Ovary (tissue), 9 donors: Measurements from ENCODE around the gene ATAD5. TPM values are rescaled to one million over a fixed set of nuclear protein-coding genes. Genes with fewer than 3 reads are reported as not detected.

ENCODE experiments used
- DNase-seq, 5 donors: peaks; one replicate each; pipeline ENCODE4 v3.0.0-alpha.2; 2019 to 2020
- H3K27ac ChIP-seq, 2 donors: fragments of 200-600 bp; one replicate each; pipeline versions ENCODE4 v1.5.1 to v1.8.0; 2019 to 2022
- H3K27me3 ChIP-seq: fragments of 200-600 bp; one replicate; pipeline ENCODE4 v1.8.0; 2022
- H3K36me3 ChIP-seq: fragments of 200-600 bp; sonication (generic); one replicate; pipeline ENCODE4 v1.5.1; 2019
- H3K4me1 ChIP-seq: one replicate; pipeline ENCODE4 v1.8.1; 2013; ENCODE audit warnings: mild to moderate bottlenecking, moderate library complexity; ENCODE audit not compliant: insufficient read depth
- H3K4me3 ChIP-seq: fragments of 200-600 bp; sonication (generic); one replicate; pipeline ENCODE4 v1.5.1; 2017
- H3K9me3 ChIP-seq, 2 donors: fragments of 200-600 bp in 1 of 2; sonication (generic) in 1 of 2; one replicate each; pipeline versions ENCODE4 v1.5.1 to v1.8.1; 2013 to 2019; ENCODE audit warnings: mild to moderate bottlenecking in 1 of 2, moderate library complexity in 1 of 2
- EP300 ChIP-seq: sonication (generic); formaldehyde crosslinking; IDR thresholded peaks from one replicate; pipeline ENCODE4 v1.6.1; 2017; ENCODE audit warnings: antibody characterized with exemption
- POLR2A ChIP-seq: fragments of 450-650 bp; IDR thresholded peaks from one replicate; pipeline ENCODE4 v1.6.1; 2017; ENCODE audit warnings: antibody characterized with exemption, mild to moderate bottlenecking, moderate library complexity
- WGBS, 3 donors: extraction: QIAGEN DNeasy Blood & Tissue Kit in 1 of 3; methylation state at CpG; one replicate each; pipeline versions ENCODE4 v1.1.5 to v1.1.7; 2013 to 2017; 5-methylcytosine and 5-hydroxymethylcytosine counted together
- intact Hi-C, 4 donors: fragments of 100-400 bp; cut with DNase I; formaldehyde crosslinking; loops; one replicate each; pipeline versions ENCODE4 v1.11.0 to v1.15.1; 2022 to 2023
- polyA plus RNA-seq, 2 donors: library from polyadenylated mRNA; stranded (reverse); fragments of 200-250 nt in 1 of 2; fragments of 350-450 nt in 1 of 2; fragmentation: Illumina TruSeq in 1 of 2; extraction: RNeasy Lipid Tissue Mini Kit (QIAGEN cat#74804) in 1 of 2; gene quantifications; one replicate each; pipeline ENCODE4 v1.2.3, GENCODE V29; 2013 to 2014
- small RNA-seq: library from RNA; depleted of rRNA; stranded (forward); fragments of <200 nt; gene quantifications from one replicate; pipeline ENCODE3, GENCODE V24; 2016
- total RNA-seq, 7 donors: library from RNA; depleted of rRNA in 2 of 7; stranded (reverse); fragments of >200 nt in 2 of 7; fragmentation: NEBNext Ultra II Directional in 3 of 7; extraction: Animal tissue kit (Norgen Biotek cat#: 25700) in 3 of 7; gene quantifications; one replicate each; pipeline versions ENCODE4 v1.1.0 to v1.2.4, GENCODE V29; 2016 to 2023
- TF ChIP-seq, protein P1 (sequence below), 3 donors: fragments of 450-650 bp in 2 of 3; fragments of 200-600 bp in 1 of 3; IDR thresholded peaks; one replicate each; pipeline versions ENCODE4 v1.5.1 to v1.8.0; 2016 to 2022; ENCODE audit warnings: antibody characterized with exemption in 3 of 3, mild to moderate bottlenecking in 1 of 3
- donor health status: DM: no; HTN: no; CAD: no; lungs with moderate emphysema.
- donor health status: DM: no; HTN: no; CAD: no.
- donor health status: Bipolar disorder and iron deficiency.
- donor health status: DM: yes; HTN: yes; CAD: no.
- donor health status: DM: no; HTN: no; CAD: no.
- donor health status: DM: yes; HTN: yes; CAD: no.

The ATAD5 gene
- total and polyA plus RNA-seq, 9 donors: 0.62 to 2.5 (median 1.5) TPM

DNA sequence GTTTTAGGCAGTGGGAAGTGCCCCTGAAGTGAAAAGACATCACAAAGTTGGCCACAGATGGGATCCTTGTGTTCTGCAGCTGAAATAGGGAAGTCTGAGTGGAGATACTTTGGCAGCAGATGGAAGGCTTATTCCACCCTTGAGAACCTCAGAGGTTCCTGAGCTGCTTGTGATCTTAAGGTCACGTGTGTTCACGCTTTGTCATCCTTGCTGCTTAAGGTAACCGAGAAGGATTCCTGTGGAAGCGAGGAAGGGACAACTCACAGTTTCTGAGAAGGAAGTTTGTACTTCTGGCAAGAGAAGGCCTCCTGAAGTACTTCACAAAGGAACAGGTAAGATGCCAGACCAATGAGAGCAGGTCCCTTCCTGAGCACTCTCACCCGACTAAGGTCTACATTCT lies 102.2 kb downstream of the ATAD5 start:
- no peak overlapping the region for H3K27ac ChIP-seq
- no peaks in the 10 kb centered on the region for H3K36me3 ChIP-seq
- no peak for DNase-seq
- TF ChIP-seq POLR2A (no peak), EP300 (no peak)
- TF ChIP-seq, protein P1, sequence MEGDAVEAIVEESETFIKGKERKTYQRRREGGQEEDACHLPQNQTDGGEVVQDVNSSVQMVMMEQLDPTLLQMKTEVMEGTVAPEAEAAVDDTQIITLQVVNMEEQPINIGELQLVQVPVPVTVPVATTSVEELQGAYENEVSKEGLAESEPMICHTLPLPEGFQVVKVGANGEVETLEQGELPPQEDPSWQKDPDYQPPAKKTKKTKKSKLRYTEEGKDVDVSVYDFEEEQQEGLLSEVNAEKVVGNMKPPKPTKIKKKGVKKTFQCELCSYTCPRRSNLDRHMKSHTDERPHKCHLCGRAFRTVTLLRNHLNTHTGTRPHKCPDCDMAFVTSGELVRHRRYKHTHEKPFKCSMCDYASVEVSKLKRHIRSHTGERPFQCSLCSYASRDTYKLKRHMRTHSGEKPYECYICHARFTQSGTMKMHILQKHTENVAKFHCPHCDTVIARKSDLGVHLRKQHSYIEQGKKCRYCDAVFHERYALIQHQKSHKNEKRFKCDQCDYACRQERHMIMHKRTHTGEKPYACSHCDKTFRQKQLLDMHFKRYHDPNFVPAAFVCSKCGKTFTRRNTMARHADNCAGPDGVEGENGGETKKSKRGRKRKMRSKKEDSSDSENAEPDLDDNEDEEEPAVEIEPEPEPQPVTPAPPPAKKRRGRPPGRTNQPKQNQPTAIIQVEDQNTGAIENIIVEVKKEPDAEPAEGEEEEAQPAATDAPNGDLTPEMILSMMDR (IDR thresholded peaks at IDR 0.05): no peak
- no peaks in the 10 kb centered on the region for H3K27me3 ChIP-seq
- H3K9me3 ChIP-seq: no peaks in the 10 kb centered on the region
- intact Hi-C loops: no loop called here
- H3K4me3 ChIP-seq: no peak overlapping the region
- WGBS, 3 donors: 73 to 80% (median 78%) methylated on average over 5 of the region's 5 CpGs
- no peaks in the 10 kb centered on the region for H3K4me1 ChIP-seq

DNA sequence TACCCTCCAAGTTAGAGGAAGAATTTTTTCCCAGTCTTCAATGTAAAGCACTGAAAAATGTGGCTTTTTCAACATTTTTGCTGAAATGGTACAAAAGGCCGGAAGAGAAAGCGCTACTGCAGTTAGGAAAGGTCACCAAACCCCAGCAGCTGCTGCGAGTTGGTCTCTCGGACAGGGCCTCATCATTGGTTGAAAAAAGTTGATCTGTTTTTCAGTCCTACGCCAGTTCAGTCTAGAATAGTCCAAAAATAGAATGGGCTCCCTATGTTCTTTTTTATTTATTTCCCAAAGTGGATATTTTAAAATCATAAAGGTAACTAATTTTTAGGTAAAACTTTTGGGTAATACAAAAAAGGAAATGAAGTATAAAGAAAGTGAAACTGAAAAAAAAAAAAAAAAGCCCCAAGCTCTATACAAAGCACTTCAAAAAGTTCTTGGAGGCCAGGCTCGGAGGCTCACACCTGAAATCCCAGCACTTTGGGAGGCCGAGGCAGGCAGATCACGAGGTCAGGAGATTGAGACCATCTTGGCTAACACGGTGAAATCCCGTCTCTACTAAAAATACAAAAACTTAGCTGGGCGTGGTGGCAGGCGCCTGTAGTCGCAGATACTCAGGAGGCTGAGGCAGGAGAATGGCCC lies 107.4 kb downstream of the ATAD5 start:
- no peaks in the 10 kb centered on the region for H3K4me1 ChIP-seq
- TF ChIP-seq, protein P1 (IDR thresholded peaks at IDR 0.05): no peak
- no peaks in the 10 kb centered on the region for H3K9me3 ChIP-seq
- no peak for DNase-seq
- H3K36me3 ChIP-seq: no peaks in the 10 kb centered on the region
- WGBS, 3 donors: 74 to 83% (median 80%) methylated on average over 13 of the region's 13 CpGs
- intact Hi-C loops: no loop called here
- H3K4me3 ChIP-seq: no peak overlapping the region
- H3K27ac ChIP-seq: no peak overlapping the region
- H3K27me3 ChIP-seq: no peaks in the 10 kb centered on the region

DNA sequence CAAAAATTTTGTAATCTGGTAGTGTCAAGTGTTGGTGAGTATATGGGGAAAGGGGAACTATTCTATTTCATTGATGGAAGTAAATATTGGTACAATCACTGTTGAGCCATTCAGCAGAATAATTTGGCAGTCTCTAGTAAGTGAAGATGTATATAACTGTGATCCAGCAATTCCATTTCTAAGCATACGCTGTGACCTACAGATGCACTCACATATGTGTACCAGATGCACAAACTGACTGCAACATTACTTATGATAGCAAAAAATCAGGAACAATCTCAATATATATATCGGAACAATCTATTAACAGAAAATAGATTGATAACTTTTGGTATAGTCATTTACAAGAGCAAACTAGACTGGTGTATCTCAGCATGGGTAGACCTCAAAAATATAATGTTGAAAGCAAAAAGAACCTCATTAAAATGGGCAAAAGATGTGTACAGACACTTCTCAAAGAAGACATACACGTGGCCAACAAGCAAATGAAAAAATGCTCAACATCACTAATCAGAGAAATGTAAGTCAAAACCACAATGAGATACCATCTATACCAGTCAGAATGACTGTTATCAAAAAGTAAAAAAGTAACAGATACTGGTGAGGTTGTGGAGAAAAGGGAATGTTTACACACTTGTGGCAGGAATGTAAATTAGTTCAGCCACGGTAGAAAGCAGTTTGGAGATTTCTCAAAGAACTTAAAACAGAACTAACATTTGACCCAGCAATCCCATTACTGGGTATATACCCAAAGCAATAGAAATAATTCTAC lies 110.7 kb downstream of the ATAD5 start:
- Histone ChIP-seq H3K4me1 (no peaks in the 10 kb centered on the region), H3K27me3 (no peaks in the 10 kb centered on the region), H3K9me3 (no peaks in the 10 kb centered on the region), H3K36me3 (no peaks in the 10 kb centered on the region), H3K27ac (no peak overlapping the region), H3K4me3 (no peak overlapping the region)
- TF ChIP-seq EP300: no peak
- TF ChIP-seq POLR2A: no peak
- TF ChIP-seq, protein P1 (IDR thresholded peaks at IDR 0.05): no peak
- intact Hi-C loops: no loop called here
- WGBS, 3 donors: 59 to 65% (median 60%) methylated on average over 4 of the region's 4 CpGs
- no peak for DNase-seq

Small RNA genes within 50 kb of the gene (small RNA-seq; reads per million reads assigned to genes)
- not detected for gene RNU6-298P

Other genes starting within 250 kb of the ATAD5 start
- 1 to 10 TPM; 6.8 to 8.4 (median 7.6) TPM for gene CRLF3, start 7.3 kb upstream of the ATAD5 start, total RNA-seq
- 1 to 10 TPM; 4.3 to 6.8 TPM for gene CRLF3, start 7.3 kb upstream of the ATAD5 start, polyA plus RNA-seq
- gene TEFM, start 74.3 kb downstream of the ATAD5 start, total RNA-seq: 10 to 100 TPM; 11.8 to 18.3 (median 14.7) TPM
- 10 to 100 TPM in 1 of 2 donors, 1 to 10 TPM in 1; 9.4 to 13.2 TPM for gene TEFM, start 74.3 kb downstream of the ATAD5 start, polyA plus RNA-seq
- 10 to 100 TPM in 1 of 7 donors, 1 to 10 TPM in 6; 4.7 to 11.5 (median 6.0) TPM for gene ADAP2, start 90.0 kb downstream of the ATAD5 start, total RNA-seq
- gene ADAP2, start 90.0 kb downstream of the ATAD5 start, polyA plus RNA-seq: 10 to 100 TPM in 1 of 2 donors, 1 to 10 TPM in 1; 5.4 to 17.6 TPM
- 10 to 100 TPM; 15.0 to 19.6 (median 18.3) TPM for gene RNF135, start 139.1 kb downstream of the ATAD5 start, total RNA-seq
- gene RNF135, start 139.1 kb downstream of the ATAD5 start, polyA plus RNA-seq: 10 to 100 TPM; 14.8 to 25.0 TPM